ENCODE data around the gene SEC14L6. TPM values are rescaled to one million over a fixed set of nuclear protein-coding genes. Genes with fewer than 3 reads are reported as not detected.
A peak's percentile ranks its signal among the peaks of the same experiment; 100 is the strongest.
"Not testable (repeated sequence)": the region's sequence is repeated elsewhere in the genome, so short reads cannot be mapped to it uniquely, and the experiment has no call there.

The SEC14L6 gene
- total RNA-seq, 1 donor from 2014 or later, result 4.8 TPM

DNA sequence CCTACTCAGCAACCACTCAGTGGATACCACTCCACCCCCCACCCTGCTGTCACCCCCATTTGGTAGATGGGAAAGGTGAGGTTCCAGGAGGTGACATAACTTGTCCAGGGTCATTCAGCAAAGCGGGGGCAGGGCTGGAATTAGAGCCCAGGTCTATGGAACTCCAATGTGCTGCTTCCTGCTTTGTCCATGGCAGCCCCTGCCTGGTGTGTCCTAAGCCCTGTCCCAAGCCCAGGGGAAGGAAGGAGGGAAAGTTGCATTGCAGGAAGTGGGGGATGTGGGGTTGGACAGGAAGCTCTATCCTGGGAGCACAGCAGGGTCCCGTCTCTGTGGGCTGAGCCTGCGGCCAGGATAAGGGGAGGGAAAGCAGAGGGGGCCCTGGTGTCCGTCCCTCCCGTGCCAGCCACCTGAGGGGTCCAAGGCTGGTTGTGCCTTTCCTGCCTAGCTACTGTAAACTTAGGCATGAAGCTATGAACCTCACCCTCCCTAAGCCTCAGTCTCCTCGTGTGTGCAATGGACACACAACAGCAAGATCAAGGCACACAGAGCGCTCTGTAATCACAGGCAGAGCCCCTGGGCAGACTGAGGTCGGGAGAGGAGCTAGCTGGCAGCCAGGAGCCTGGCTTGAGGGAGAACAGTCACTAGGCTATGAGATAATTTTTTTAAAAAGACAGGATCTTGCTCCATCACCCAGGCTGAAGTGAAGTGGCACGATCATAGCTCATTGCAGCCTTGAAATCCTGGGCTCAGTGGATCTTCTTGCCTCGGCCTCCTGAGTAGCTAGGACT is 15.1 kb upstream of the SEC14L6 start:
- Mint-ChIP-seq H3K4me3 (ENCODE audit: low read depth) (no peak overlapping the region), H3K36me3 (ENCODE audit: insufficient read depth) (peaks cover 1% of the 10 kb centered on the region), H3K27ac (no peak overlapping the region), H3K9me3 (ENCODE audit: low read depth) (no peaks in the 10 kb centered on the region), H3K4me1 (ENCODE audit: low read depth) (peaks cover 13% of the 10 kb centered on the region), H3K27me3 (no peaks in the 10 kb centered on the region)
- no peak for DNase-seq (ENCODE audit: low spot score, unreplicated experiment)
- no peak for TF ChIP-seq CTCF (IDR thresholded peaks at IDR 0.05; ENCODE audit: unreplicated experiment)

DNA sequence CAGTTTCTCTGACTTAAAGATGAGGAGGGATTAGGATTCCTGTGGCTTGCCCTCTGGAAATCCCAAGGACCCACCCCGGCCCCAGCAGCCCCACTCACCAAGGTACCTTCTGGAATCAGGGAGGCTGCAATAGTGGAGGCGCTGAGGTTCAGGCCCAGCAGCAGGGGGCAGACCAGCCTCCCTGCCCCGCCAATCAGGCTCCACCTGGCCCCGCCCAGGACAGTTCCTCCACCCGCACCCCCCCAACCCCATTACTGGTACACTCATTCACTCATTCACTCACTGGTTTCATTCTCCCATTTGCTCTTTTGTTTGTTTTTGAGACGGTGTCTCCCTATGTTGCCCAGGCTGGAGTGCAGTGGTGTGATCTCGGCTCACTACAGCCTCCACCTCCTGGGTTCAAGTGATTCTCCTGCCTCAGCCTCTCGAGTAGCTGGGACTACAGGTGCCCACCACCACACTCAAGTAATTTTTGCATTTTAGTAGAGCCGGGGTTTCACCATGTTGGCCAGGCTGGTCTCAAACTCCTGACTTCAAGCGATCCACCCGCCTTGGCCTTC is 14.2 kb upstream of the SEC14L6 start:
- peaks cover 11% of the 10 kb centered on the region for H3K4me1 Mint-ChIP-seq (ENCODE audit: low read depth)
- not testable (repeated sequence) for H3K4me3 Mint-ChIP-seq (ENCODE audit: low read depth); DNase-seq (ENCODE audit: low spot score, unreplicated experiment); H3K36me3 Mint-ChIP-seq (ENCODE audit: insufficient read depth); H3K27me3 Mint-ChIP-seq; H3K9me3 Mint-ChIP-seq (ENCODE audit: low read depth); H3K27ac Mint-ChIP-seq
- peak; percentile 26 for TF ChIP-seq CTCF (IDR thresholded peaks at IDR 0.05; ENCODE audit: unreplicated experiment)

DNA sequence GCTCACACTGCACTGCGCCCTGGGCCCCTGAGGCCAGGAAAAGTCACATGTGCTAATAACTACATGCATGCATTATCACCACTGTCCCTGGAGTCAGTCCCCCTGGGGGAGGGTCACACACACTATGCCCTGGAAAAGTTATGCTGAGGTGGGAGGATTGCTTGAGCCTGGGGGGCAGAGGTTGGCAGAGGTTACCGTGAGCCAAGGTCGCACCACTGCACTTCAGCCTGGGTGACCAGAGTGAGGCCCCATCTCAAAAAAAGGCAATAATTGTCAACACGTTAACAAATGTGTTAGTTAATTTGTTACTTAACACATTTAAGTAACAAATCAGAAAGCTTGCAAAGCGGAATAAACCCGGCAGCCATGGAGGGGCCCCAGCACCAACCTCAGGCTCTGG is 13.3 kb upstream of the SEC14L6 start:
- H3K27ac Mint-ChIP-seq, result no peak overlapping the region
- H3K27me3 Mint-ChIP-seq, result no peaks in the 10 kb centered on the region
- H3K9me3 Mint-ChIP-seq (ENCODE audit: low read depth), result no peaks in the 10 kb centered on the region
- DNase-seq (ENCODE audit: low spot score, unreplicated experiment), result no peak
- peaks cover 11% of the 10 kb centered on the region for H3K4me1 Mint-ChIP-seq (ENCODE audit: low read depth)
- no peak for TF ChIP-seq CTCF (IDR thresholded peaks at IDR 0.05; ENCODE audit: unreplicated experiment)
- H3K36me3 Mint-ChIP-seq (ENCODE audit: insufficient read depth), result peaks cover 10% of the 10 kb centered on the region
- H3K4me3 Mint-ChIP-seq (ENCODE audit: low read depth), result no peak overlapping the region

DNA sequence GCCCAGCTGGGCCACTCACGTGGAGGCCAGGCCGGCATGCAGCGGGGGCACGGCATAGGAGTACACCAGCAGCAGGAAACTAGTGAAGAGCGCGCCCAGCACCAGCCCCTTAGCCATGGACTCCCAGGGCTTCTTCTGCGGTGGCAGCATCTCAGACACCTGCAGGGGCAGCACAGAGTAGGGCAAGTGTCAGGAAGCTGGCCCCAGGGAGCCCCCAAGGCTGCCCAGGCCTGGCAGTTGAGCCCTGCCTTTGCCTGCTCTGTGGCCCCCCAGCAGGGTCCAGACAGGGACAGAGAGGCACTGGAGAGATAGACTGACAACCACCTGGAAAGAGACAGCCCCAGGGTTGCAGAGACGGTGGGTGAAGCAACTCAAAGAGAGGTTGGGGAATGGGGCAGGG is 10.7 kb upstream of the SEC14L6 start:
- TF ChIP-seq CTCF (IDR thresholded peaks at IDR 0.05; ENCODE audit: unreplicated experiment), result no peak
- no peak overlapping the region for H3K27ac Mint-ChIP-seq
- H3K36me3 Mint-ChIP-seq (ENCODE audit: insufficient read depth), result peaks cover 13% of the 10 kb centered on the region
- DNase-seq (ENCODE audit: low spot score, unreplicated experiment), result no peak
- H3K9me3 Mint-ChIP-seq (ENCODE audit: low read depth), result no peaks in the 10 kb centered on the region
- no peaks in the 10 kb centered on the region for H3K27me3 Mint-ChIP-seq
- H3K4me1 Mint-ChIP-seq (ENCODE audit: low read depth), result peaks cover 11% of the 10 kb centered on the region
- no peak overlapping the region for H3K4me3 Mint-ChIP-seq (ENCODE audit: low read depth)

- no peaks in the 10 kb centered on the region for H3K9me3 Mint-ChIP-seq (ENCODE audit: low read depth)
- DNase-seq (ENCODE audit: low spot score, unreplicated experiment), result no peak
- no peak for TF ChIP-seq CTCF (IDR thresholded peaks at IDR 0.05; ENCODE audit: unreplicated experiment)
These were observed 9.8 kb upstream of the SEC14L6 start for GRCh38 chr22:30556388-30556787.

More at GRCh38 chr22:30556388-30556787, 9.8 kb upstream of the SEC14L6 start:
- peaks cover 11% of the 10 kb centered on the region for H3K4me1 Mint-ChIP-seq (ENCODE audit: low read depth)
- H3K36me3 Mint-ChIP-seq (ENCODE audit: insufficient read depth), result peaks cover 13% of the 10 kb centered on the region
- no peak overlapping the region for H3K27ac Mint-ChIP-seq
- H3K27me3 Mint-ChIP-seq, result no peaks in the 10 kb centered on the region
- H3K4me3 Mint-ChIP-seq (ENCODE audit: low read depth), result no peak overlapping the region

All from progenitor cell of endocrine pancreas (in vitro differentiated cells).